Osteoblast (primary cell): ENCODE data around the gene CSNK2A1. TPM values are rescaled to one million over a fixed set of nuclear protein-coding genes. Genes with fewer than 3 reads are reported as not detected.

Experiments
- DNase-seq: peaks from one replicate; pipeline ENCODE4 v3.0.0; 2011; ENCODE audit warnings: low spot score, mixed read lengths; ENCODE audit not compliant: insufficient read length; ENCODE audit errors: missing footprints
- H2AFZ ChIP-seq: 2 replicates; pipeline ENCODE4 v1.6.0; 2011; ENCODE audit warnings: mild to moderate bottlenecking, low read length
- H3K27ac ChIP-seq: 2 replicates; pipeline ENCODE4 v1.5.1; 2011; ENCODE audit warnings: mild to moderate bottlenecking, low read depth, low read length, moderate library complexity
- H3K27me3 ChIP-seq: 2 replicates; pipeline ENCODE4 v1.6.0; 2012; ENCODE audit warnings: mild to moderate bottlenecking, control low read depth, inconsistent platforms, low read length, moderate library complexity; ENCODE audit not compliant: insufficient read depth
- H3K36me3 ChIP-seq: 2 replicates; pipeline ENCODE4 v1.5.1; 2011; ENCODE audit warnings: mild to moderate bottlenecking, low read length, control low read depth, moderate library complexity; ENCODE audit not compliant: insufficient read depth
- H3K4me1 ChIP-seq: 2 replicates; pipeline ENCODE4 v1.5.1; 2011; ENCODE audit warnings: mild to moderate bottlenecking, low read length, control low read depth, moderate library complexity; ENCODE audit not compliant: insufficient read depth
- H3K4me2 ChIP-seq: 2 replicates; pipeline ENCODE4 v1.6.0; 2011; ENCODE audit warnings: mild to moderate bottlenecking, low read length; ENCODE audit not compliant: insufficient read depth
- H3K4me3 ChIP-seq: fragments of 200-600 bp; sonication (generic); 3 replicates; pipeline ENCODE4 v1.5.1; 2012; ENCODE audit warnings: mild to moderate bottlenecking, low read length, inconsistent platforms; ENCODE audit not compliant: insufficient read depth
- H3K79me2 ChIP-seq: 2 replicates; pipeline ENCODE4 v1.6.0; 2012; ENCODE audit warnings: mild to moderate bottlenecking, low read length, control low read depth, inconsistent platforms; ENCODE audit not compliant: insufficient read depth
- H3K9me3 ChIP-seq: 2 replicates; pipeline ENCODE4 v1.5.1; 2011; ENCODE audit warnings: low read depth, low read length, control low read depth
- H4K20me1 ChIP-seq: 2 replicates; pipeline ENCODE4 v1.6.0; 2012; ENCODE audit warnings: mild to moderate bottlenecking, low read length, control low read depth; ENCODE audit not compliant: insufficient read depth
- CTCF ChIP-seq: IDR thresholded peaks from 2 replicates; pipeline ENCODE4 v1.5.1; 2011; ENCODE audit warnings: mild to moderate bottlenecking, low read depth, low read length, moderate library complexity; ENCODE audit errors: extremely low read depth
- total RNA-seq: library from RNA; depleted of rRNA; stranded (reverse); fragments of >200 nt; gene quantifications from 2 replicates; pipeline ENCODE4 v1.2.3, GENCODE V29; 2012

The CSNK2A1 gene
- total RNA-seq, 1 donor = 82.9 TPM

- Histone ChIP-seq H3K27ac (no peak overlapping the region), H3K9me3 (no peaks in the 10 kb centered on the region)
- TF ChIP-seq CTCF = no peak
These were observed 30.1 kb upstream of the CSNK2A1 start for GRCh38 chr20:573414-574296.

GRCh38 chr20:572727-573126 lies 29.1 kb upstream of the CSNK2A1 start:
- DNase-seq = no peak
- Histone ChIP-seq H3K36me3 (no peaks in the 10 kb centered on the region), H3K4me2 (no peak overlapping the region), H2AFZ (no peak overlapping the region), H3K27ac (no peak overlapping the region), H3K27me3 (peaks cover 35% of the 10 kb centered on the region), H4K20me1 (no peaks in the 10 kb centered on the region), H3K4me3 (no peak overlapping the region), H3K79me2 (no peaks in the 10 kb centered on the region), H3K9me3 (no peaks in the 10 kb centered on the region), H3K4me1 (peaks cover 4% of the 10 kb centered on the region)
- no peak for TF ChIP-seq CTCF

More at GRCh38 chr20:573414-574296, 30.1 kb upstream of the CSNK2A1 start:
- Histone ChIP-seq H4K20me1 (no peaks in the 10 kb centered on the region), H3K4me2 (no peak overlapping the region), H2AFZ (no peak overlapping the region), H3K27me3 (peaks cover 35% of the 10 kb centered on the region), H3K36me3 (no peaks in the 10 kb centered on the region), H3K4me1 (peaks cover 4% of the 10 kb centered on the region), H3K4me3 (no peak overlapping the region), H3K79me2 (no peaks in the 10 kb centered on the region)
- DNase-seq = no peak

GRCh38 chr20:571754-572441 lies 28.3 kb upstream of the CSNK2A1 start:
- Histone ChIP-seq H3K27ac (no peak overlapping the region), H4K20me1 (no peaks in the 10 kb centered on the region), H3K4me2 (no peak overlapping the region), H2AFZ (no peak overlapping the region), H3K9me3 (no peaks in the 10 kb centered on the region), H3K79me2 (no peaks in the 10 kb centered on the region), H3K27me3 (peaks cover 40% of the 10 kb centered on the region), H3K36me3 (no peaks in the 10 kb centered on the region), H3K4me1 (peaks cover 4% of the 10 kb centered on the region), H3K4me3 (no peak overlapping the region)
- TF ChIP-seq CTCF = no peak
- no peak for DNase-seq

DNA sequence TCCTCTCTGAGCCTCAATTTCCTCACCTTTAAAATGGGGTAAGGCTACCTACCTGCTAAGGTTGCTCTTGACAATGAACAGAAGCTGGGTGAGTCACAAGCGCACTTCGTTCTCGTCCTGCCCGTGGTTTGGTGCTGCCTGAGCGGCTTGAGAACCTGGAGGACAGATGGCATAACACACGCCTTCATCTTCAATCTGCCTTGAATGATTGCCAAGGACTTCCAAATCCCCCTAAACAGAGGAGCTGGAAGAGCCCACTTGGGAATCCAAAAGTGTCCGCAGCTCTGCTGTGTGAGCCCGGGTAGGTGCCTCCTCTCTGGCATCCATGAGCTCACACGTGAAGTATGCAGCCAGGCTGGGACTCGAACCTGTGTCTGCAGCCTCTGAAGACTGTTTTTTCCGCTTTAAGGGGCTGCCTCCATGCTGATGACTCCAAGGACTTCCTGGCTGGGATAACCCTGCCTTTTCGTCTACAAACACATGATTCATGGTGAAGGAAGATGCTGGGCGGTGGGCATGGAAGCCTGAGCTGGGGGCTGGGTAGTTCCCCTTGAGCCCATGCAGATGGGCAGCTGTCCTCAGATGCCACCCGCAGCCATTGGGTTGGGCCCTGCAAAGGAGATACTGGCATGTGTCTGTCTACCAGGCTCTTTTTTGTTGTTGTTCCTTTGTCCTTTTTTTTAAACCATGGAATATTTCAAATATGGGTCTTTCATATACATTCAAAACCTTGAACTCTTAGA lies 25.3 kb upstream of the CSNK2A1 start:
- H4K20me1 ChIP-seq = no peaks in the 10 kb centered on the region
- peaks cover 4% of the 10 kb centered on the region for H3K4me1 ChIP-seq
- no peak overlapping the region for H2AFZ ChIP-seq
- TF ChIP-seq CTCF = no peak
- no peak for DNase-seq
- H3K4me3 ChIP-seq = no peak overlapping the region
- no peaks in the 10 kb centered on the region for H3K9me3 ChIP-seq
- peaks cover 38% of the 10 kb centered on the region for H3K27me3 ChIP-seq
- H3K36me3 ChIP-seq = no peaks in the 10 kb centered on the region
- H3K4me2 ChIP-seq = no peak overlapping the region
- H3K27ac ChIP-seq = no peak overlapping the region
- H3K79me2 ChIP-seq = no peaks in the 10 kb centered on the region
